GM18505 (cell line): ENCODE results near the gene FOXO1.

Source experiments
- ATAC-seq: cut with Tn5 transposase; IDR thresholded peaks from one replicate; pipeline ENCODE4 v1.9.1; 2021; ENCODE audit not compliant: unreplicated experiment
- POLR2A ChIP-seq: IDR thresholded peaks from 4 replicates; pipeline ENCODE4 v1.6.1; 2011; ENCODE audit warnings: borderline replicate concordance; ENCODE audit not compliant: insufficient read depth, insufficient read length; ENCODE audit errors: extremely low read depth

Gene FOXO1

DNA sequence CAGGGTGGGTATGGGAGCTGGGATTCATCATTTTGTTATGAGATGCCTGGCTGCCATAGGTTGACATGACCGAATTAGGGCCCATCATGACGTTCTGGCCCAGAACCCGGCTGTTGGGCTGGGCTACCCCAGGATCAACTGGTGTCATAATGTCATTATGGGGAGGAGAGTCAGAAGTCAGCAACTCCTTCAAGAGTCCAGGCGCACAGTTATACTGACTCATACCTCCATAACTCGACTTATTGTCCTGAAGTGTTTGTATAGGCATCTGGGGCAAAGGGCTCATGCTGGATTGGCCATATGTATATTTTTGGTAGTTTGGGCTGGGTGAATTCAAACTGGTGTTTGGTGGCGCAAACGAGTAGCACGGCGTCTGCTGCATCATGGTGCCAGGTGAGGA, 106.5 kb downstream of the FOXO1 start:
- no peak for TF ChIP-seq POLR2A
- ATAC-seq, result no peak

DNA sequence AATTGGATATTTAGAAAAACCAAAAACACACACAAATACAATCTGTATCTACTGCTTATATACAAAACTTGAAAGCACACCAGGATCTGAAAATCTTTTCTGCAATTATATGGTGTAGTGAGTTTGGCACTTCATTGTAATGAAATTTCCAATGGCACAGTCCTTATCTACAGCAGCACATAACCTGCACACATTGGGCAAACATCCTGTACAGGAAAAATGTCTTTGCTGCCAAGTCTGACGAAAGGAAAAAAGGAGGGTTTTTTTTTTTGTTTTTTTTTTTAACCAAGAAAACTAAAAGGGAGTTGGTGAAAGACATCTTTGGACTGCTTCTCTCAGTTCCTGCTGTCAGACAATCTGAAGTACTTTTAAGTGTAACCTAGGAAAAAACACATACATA, 107.8 kb downstream of the FOXO1 start:
- ATAC-seq, result no peak
- no peak for TF ChIP-seq POLR2A

DNA sequence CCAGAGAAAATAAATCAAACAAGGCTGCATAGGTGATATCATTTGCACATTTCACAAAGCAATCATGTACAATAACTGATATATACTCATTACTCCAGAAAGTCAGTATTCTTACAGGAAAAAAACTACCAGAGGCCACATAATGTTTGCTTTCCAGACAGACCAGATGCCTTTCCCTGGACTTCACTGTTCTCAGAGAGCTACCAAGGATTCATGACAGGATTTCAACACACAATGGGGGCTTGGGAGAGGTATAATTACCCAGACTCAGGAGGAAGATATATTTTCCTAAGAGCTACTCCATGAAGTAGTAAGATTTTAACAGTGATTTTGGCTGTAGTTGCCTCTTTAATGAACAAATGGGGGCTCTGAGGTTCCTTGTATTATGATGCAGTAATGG, 110.0 kb downstream of the FOXO1 start:
- no peak for TF ChIP-seq POLR2A
- no peak for ATAC-seq

DNA sequence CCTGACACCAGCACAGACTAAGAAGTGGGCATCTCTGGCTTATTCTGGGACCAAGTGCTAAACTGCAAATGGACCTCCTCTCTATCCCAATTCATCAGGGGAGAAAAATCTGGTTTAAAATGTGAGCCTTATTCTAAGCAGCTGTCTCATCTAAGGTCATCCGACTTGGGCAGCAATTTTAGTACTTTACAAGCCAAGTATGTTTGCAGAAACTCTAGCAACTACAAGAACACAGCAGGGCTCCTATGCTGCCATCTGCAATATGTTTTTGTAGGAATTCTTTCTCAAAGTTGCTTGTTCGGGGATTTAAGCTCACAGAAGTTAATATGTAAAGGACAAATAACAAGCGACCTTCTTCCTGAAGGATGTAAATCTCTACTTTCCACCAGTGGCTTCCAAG, 113.1 kb downstream of the FOXO1 start:
- TF ChIP-seq POLR2A, result no peak
- ATAC-seq, result no peak

DNA sequence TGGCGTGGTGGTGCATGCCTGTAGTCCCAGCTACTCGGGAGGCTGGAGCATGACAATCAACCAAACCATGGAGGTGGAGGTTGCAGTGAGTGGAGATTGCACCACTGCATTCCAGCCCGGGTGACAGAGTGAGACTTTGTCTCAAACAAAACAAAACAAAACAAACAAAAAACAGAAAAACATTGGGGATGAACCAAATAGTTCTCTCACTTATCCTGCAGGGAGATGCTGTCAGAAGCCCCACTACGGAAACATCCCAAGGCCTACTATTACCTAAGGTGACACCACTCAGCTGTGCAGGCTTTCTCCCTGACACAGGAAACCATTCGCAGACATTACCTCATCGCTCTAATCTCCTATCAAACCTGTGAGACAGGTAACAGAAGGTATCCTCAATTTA, 113.5 kb downstream of the FOXO1 start:
- no peak for ATAC-seq
- TF ChIP-seq POLR2A, result no peak

DNA sequence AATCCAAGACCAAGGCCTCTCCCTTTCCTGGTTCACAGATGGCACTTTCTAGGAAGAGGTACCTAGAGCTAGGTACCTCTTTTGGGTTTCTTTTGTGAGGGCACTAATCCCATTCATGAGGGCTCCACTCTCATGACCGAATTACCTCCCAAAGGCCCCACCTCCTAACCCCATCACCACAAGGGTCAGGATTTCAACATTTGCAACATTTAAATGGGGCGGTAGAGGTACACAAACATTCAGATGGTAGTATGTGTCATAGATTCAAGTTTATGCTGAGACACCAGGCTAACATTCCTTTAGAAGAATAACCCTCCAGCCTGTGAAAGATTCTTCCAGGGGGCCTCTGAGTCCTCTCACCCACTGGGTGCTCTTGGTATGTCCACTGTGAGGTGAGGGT, 116.3 kb downstream of the FOXO1 start:
- no peak for TF ChIP-seq POLR2A
- no peak for ATAC-seq

DNA sequence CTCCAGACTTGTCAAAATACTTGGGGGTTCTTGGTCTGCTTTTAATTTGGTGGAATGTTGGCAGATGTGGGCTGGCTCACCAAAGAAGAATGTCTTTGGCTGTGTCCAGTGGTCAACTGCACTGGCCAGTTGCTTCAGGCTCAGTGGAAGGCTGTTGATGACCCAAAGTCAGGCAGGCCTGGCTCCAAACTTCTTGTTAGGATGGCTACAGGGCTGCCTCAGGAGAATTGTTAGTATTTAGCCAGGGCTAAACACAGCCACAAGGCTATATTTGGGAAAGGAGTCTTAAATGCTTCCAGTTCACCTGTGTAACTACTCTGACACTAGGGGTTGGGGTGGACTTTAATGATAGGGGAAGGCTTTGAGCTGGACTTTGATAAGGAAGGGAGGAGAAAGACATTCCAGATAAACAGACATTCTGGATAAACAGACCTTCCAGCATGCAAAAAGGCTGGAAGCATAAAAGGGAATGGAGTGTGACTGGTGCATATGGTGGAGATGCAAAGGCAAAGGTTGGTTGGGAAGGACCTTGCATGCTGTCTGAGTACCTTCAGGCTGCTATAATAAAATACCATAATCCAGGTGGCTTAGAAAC, 116.8 kb downstream of the FOXO1 start:
- ATAC-seq, result no peak
- no peak for TF ChIP-seq POLR2A

DNA sequence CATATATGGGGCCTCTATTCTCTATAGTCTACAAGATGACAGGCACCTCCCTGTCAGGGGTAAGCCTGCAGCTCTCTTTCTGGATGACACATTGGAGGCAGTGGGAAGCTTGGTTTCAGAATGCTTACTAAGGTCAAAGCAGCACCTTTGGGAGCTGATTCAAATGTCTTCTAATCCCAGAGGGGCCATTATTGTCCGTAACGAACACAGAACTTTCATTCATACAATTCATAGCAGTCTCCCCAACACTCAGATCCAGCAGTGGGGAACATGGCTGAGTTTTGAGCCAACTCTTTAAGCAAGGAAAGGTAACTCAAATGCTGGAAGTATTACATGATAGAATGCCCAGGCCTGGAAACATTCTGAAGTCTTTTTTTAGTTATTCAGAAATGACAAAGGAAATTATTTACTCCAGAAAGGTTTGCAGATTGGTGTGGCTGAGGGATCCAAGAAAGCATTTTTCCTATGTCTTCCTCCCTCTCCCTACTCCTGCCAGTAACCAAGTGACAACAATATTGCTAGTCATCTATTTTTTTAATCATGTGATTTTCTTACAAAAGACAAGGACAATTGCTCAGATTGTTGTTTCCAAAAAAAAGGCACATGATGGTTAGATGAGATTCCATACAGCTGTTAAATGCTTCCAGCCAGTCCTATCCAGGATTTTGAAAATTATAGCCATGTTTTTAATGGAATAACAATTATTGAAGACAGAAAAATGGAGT, 118.7 kb downstream of the FOXO1 start:
- no peak for ATAC-seq
- TF ChIP-seq POLR2A, result no peak

DNA sequence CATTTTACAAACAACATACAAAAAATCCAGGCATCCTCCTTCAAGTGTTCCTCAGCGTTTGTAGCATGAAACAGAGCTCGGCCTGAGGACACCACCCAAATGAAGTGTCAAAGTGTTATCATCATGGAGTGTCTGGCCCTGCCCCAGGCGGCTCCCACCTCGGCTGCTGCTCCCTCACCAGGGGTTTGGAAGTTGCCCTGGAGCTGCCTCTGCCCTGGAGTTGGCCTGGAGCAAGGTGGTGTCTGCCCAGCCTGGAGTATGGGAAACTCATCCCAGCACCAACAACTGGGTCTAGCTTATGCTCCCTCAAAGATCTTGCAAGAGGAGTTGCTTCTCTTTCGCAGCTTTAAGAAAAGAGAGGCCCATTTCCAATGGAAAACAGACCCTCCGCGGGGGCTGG, 120.4 kb downstream of the FOXO1 start:
- TF ChIP-seq POLR2A, result no peak
- no peak for ATAC-seq

DNA sequence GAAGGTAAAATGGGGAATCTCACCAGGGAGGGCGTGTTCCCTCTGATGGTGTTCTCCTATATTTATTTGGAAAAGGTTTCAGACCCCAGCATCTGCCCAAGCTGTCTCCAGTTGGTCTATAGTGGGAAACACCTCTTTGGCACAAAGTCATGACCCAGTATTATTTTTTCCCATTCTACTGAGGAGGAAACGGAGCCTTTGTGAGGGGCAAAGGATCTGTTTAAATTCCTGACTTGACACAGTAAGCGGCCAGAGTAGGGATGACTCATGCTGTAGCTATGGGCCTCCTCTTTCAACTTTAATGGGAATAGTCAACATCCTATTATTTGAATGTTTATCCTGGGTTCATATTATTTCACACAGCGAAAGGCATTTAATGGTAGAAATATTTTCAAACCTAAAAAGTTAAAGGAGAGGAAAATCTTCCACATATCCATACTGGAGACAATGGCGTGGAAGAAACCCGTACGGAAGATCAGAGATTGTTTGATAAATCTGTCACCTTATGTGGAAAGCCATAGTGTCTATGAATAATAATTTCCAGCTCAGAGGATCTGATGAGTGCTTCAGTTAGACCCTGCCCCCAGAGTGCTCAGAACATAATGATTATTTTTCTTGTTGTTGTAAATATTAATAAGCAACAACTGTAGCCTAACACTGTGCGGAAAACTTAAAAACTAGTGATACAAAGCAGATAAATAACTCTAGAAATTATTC, 126.0 kb downstream of the FOXO1 start:
- TF ChIP-seq POLR2A, result no peak
- ATAC-seq, result no peak

DNA sequence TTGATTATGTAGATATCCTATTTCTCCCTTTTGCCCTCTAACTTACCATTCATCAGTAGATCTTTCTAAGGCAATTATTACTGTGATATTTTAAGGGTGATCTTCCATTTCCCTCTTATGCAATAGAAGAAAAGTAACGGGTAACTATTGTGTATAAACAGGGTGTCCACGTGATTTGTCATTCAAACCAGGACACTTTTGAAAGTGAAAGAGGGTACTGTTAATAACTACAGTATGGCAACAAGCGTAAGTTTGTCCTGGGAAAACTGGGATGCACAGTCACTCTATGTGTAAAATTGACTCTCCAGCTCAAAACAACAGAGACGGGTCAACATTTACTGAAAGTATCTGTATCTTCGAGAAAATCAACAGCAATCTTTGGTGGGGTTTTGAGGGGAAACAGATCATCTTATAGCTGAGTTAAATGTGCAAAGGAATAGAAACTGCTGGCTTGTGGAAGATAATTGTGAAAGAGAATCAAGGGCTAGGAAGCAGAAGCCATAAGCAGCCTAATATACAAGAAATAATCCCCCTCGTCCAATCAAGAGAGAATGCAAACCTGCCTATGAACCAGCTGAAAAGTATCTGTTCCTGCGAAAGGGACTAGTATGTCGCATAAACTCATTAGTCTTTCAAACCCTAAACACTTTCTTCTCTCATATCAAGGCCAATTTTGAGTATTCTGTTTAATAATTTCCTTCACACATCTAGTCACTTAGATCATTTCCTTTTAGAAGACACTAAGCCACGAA, 126.7 kb downstream of the FOXO1 start:
- TF ChIP-seq POLR2A, result no peak
- ATAC-seq, result no peak

DNA sequence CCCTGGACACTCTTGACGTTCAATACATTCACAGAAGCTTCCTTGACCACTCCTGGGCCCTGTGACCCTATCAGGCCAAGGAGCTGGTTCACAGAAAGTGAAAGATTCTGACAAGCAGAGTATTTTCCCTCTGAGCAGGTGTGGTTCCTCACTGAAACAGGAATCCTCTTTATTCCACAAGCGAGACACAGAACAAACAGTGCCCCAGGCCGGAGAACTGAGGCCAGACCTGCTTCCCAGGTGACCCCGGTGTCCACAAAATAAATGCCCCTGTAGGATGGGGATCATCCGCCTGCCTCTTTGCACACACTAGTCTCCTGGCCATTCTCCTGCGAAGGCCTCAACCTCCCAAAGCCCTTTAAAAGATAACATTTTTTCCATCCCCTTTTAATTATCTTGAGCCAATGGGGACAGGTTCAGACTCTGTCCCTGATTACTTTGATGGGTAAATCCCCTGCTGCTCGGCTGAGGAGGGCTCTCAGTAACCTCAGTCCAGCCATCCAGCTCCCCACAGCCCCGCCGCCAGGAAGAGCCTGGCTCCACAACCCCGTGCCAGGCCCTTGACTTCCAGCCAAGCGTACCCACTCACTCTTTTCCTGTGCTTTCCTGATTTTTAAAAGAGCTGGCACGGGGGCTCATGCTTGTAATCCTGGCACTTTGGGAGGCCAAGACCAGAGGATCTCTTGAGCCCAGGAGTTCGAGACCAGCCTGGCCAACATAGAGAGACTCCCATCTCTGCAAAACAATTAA, 129.1 kb downstream of the FOXO1 start:
- no peak for ATAC-seq
- no peak for TF ChIP-seq POLR2A

DNA sequence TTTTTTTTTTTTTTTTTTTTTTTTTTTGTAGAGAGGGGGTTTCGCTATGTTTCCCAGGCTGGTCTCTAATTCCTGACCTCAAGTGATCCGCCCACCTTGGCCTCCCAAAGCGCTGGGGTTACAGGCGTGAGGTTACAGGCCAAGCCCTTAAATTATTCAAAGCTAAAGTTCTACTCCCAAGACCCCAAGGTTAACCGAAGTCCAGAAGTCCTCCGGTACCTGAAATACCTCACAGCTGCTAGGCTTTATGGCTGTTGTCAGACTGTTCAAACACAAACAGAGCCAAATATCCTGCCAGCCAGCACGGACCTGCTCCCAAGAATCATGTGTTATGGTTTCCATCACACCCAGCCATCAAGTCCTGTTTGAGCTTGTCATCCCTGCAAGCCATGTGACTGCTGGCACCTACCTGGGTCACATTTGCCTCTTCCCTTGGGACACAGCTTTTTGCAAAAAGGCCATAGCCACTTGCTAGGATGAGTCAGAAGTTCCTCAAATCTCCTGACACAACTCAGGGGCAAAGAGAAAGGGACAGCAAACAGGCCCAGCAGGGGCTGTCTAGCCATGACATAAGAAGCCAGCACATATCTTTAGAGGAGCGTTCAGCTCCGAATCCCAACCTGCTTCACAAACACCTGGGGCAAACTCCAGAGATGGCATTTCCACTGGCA, 129.9 kb downstream of the FOXO1 start:
- no peak for ATAC-seq
- TF ChIP-seq POLR2A, result no peak

DNA sequence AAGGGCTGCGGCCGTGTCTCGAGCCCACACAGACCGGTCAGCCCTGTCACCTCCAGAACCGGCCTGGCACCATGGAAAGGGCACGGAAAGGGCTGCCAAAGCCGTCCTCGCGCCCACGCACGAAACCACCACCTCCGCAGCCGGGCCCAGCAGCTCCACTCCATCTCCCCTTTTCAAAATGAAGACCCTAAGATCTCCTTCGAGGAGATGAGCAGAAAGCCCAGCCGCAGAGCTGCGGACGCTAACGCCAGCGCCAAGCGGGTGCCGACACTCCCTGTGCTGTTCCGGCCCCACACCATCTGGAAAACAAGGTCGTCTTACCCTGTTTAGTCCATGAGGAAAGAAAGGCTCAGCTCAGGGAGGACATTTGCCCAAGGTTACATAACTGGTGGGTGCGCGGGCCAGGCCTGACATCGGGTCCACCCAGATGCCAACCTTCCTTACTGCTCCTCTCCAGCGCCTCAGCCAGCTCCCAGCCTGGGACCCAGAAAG, 131.1 kb downstream of the FOXO1 start:
- TF ChIP-seq POLR2A, result no peak
- ATAC-seq, result no peak
